NCI-H2227 (cell line): Measurements from ENCODE around the gene SLC66A2.

Experiments used
- DNase-seq: peaks from one replicate; lab custom pipeline; 2025; ENCODE audit not compliant: unreplicated experiment; lab: John Stamatoyannopoulos, UW

Gene SLC66A2

GRCh38 chr18:79904357-79905147 is 46.9 kb downstream of the SLC66A2 start:
- DNase-seq, result no peak

DNA sequence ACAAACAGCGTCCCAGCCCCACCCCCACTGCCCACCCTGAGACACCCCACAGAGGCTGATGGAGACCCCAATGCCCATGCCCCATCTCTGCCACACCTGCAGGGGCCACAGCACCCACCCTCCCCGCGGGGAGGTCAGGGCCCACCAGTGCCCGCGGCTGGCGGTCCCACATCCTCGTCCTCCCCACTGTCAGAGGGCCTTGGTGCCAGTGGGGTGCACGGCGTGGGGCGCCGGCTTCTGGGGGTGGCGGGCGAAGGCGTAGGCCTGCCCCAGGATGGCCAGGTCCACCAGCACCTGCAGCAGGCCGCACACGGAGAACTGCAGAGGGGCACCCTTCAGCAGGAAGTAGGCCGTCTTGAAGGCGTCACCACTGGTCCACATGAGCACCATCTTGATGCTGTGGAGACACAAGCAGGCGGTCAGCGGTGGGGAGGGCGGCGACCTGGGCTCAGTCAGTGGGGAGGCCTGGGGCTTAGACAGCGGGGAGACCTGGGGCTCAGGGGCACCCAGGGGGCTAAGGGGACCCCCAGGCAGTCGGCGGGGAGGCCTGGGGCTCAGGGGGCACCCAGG is 47.6 kb downstream of the SLC66A2 start:
- no peak for DNase-seq

- no peak for DNase-seq
Measured at GRCh38 chr18:79903071-79903635, 48.3 kb downstream of the SLC66A2 start.

GRCh38 chr18:79902640-79903039 is 48.8 kb downstream of the SLC66A2 start:
- DNase-seq, result no peak

- DNase-seq, result no peak
Measured at GRCh38 chr18:79902075-79902474, 49.4 kb downstream of the SLC66A2 start.

DNA sequence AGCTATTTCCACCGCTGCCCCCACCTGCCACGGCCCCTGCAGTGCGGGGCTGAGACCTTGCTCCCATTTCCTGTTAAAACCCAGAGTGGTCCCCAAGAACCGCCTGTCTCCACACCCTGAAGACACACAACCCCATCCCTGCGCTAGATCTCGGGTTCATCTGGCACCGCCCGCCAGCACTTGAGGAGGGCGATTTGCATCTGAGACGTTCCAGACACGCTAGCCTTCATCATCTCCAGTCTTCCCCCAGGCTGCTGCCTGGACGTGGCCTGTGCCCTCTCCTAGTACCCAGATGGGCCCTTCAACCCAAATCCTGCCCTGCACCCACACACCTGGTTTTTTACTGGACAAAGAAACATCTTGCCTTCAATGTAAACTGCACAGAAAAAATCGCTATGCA is 49.8 kb downstream of the SLC66A2 start:
- no peak for DNase-seq

DNA sequence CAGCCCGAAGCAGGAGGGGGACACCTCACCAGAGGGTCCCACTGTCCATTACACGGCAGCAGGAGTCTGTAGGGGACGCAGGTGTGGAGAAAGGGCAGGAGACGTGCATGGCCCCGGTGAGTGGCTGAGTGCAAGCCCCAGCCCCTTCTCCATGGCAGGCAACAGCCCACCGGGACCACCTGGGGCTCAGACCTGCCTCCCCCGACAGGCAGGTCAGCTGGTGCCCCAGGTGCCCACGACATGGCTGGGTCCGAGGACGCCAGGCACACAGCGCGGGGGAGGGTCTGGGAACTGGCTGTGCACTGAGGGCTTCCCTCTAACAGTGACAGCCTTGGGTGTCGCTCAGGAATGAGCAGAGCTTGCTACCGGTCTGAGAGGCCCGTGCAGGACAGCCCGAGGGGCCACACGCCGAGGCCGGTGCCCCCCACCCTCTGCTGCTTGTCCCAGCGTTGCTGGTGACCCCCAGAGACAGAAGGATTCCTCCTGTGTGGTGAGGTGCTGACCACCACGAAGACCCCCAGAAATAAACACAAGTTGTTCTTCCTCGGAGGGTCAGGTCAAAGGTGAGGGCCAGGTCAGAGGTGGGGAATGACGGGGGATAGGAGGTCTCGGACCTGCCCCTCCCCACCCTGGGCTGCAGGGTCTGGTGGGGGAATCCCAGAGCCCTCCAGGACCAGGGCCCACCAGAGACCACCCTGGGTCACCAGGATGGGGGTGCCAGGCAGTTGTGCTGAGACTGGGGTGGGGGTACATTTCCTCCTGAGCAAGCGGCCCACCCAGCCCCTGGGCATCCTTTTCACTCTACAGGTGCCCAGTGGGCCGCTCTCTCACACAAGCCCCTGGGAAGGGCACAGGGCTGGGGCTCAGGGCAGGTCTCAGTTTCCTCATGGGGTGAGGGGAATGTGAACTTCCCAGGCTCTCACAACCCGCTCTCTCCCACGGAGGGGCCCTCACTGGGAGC is 50.6 kb downstream of the SLC66A2 start:
- DNase-seq, result no peak

DNA sequence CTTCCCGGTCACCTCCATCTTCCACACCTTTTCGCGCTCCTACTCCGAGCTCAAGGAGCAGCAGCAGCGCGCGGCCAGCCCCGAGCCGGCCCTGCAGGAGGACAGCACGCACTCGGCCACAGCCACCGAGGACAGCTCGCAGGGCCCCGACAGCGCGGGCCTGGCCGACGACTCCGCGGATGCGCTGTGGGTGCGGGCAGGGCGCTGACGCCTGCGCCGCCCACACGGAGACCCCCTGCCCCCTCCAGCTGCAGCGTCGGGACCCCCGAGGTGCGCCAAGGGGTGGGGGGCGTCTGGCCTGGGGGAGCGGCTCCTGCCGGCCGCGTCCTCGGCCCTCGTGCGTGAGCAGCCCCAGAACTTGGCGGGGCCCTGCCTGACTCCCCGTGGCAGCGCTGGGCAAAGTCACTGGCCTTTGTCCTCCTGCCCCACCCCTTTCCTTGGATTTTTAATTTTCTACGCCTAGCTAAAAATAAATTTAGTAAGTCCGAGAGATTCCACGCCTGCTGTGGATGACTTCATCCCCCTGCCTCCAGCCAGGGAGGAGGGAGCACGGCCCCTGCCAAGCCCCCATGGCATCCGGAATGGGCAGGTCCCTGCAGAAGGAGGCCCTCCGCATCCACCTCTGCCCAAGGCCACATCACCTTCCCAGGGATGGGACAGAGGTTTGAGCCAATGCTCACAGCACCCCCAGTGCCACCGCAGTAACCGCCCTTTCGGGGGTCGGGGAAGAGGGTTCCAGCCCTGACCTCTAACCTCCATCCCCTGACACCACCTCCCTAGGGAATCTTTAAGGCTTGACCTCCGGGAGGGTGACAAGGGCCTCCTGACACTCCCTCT is 51.6 kb downstream of the SLC66A2 start:
- no peak for DNase-seq

- DNase-seq, result no peak
Measured at GRCh38 chr18:79898952-79899608, 52.4 kb downstream of the SLC66A2 start.

- no peak for DNase-seq
Measured at GRCh38 chr18:79897940-79898625, 53.4 kb downstream of the SLC66A2 start.

GRCh38 chr18:79896738-79897137 is 54.7 kb downstream of the SLC66A2 start:
- no peak for DNase-seq

DNA sequence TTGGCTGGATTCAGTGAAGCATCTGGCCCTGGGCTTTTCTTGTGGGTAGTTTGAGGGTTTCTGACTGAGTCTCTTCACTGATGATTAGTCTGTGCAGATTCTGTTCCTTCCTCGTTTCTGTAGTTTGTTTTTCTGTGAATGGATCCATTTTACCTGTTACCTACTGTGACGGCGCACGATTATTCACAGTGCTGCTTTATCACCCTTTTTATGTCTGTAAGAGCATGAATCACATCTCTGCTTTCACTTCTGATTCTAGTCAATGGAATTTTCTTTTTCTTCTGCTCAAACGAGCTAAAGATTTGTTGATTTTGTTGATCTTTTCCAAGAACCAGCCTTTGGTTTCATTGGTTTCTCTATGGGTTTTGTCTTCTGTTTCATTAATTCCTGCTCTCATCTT is 60.8 kb downstream of the SLC66A2 start:
- DNase-seq, result no peak

DNA sequence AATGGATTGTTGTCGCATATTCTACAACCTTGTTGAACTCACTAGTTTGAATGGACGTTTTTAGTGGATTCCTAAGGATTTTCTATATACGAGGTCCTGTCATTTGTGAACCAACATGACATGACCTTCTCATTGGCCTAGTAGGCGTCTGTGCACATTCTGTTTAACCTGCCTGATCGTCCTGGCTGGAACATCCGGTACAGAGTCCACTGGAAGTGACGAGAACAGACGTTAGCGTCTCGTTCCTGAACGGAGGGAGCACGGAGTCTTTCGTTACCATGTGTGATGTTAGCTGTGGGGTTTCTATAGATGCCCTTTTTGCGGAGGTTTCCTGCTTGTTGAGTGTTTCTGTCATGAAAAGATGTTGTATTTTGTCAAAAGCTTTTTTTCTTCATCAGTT is 61.9 kb downstream of the SLC66A2 start:
- DNase-seq, result no peak

- no peak for DNase-seq
Measured at GRCh38 chr18:79888016-79888415, 63.4 kb downstream of the SLC66A2 start.

- DNase-seq, result no peak
Measured at GRCh38 chr18:79887181-79888000, 64.1 kb downstream of the SLC66A2 start.

DNA sequence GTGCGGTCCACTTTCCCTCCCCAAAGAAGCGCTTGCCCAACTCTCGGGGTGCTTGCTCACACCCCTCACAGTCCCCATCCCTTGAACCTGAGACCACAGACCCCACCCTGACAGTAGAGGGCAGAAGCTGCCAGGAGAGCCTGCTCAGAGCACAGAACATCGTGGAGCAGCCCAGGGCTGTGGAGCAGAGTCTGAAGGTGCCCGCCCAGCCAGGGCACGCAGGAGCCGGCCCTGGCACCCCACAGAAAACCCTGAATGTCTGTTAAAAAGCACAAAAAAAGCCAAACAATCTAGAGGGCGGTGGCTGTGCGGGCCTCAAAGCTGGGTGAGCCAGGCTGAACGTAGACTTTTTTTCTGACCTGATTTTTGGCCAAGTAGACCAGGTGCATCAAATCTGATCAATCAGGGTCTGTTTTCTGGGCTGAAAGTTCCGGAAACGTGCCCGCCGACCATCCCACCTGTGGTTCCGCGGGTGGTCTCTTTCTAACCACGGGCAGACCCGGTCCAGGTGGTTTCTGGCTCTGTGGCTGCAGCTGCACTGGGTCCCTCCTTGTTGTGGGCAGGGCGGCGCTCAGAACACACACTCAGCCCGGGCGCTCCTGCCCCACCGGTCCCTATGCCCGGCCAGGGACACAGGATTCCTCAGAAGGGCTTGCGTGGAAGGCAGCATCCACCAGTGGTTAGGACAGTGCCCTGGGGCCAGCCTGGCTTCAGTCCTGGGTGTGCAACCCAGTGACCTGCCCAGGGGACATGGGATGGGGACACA is 66.3 kb downstream of the SLC66A2 start:
- DNase-seq, result no peak

- DNase-seq, result no peak
Measured at GRCh38 chr18:79884294-79884962, 67.0 kb downstream of the SLC66A2 start.
